ENCODE data around the gene ZFPL1. TPM values are rescaled to one million over a fixed set of nuclear protein-coding genes. Genes with fewer than 3 reads are reported as not detected.

ZFPL1 gene
- total RNA-seq, 4 donors from 2014 or later: 24.0 to 52.2 (median 32.2) TPM

DNA sequence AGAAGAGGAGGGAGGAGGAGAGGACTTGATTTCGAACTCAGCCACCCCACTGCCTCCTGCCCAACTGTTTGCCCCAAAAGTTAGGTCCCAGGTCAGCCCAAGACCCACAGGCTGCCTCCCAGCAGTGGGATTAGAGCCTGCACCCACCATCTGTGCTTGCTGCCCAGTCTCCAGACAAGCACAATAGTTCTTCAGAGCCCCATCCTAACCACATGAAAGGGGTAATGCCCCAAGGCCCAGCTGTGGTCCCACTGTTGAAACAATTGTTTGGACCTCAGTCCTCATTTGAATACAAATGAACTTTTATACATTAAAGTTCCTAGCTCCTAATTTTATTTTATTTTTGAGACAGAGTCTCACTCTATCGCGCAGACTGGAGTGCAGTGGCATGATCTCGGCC, 6.6 kb downstream of the ZFPL1 start:
- Histone ChIP-seq H3K27ac (no peak overlapping the region), H3K4me1 (peaks cover 1 to 6% (median 1%) of the 10 kb centered on the region in 3 donors), H3K27me3 (no peaks in the 10 kb centered on the region), H3K9me3 (no peaks in the 10 kb centered on the region), H3K4me3 (no peak overlapping the region), H3K36me3 (peaks cover 7 to 43% (median 26%) of the 10 kb centered on the region in 3 donors)
- intact Hi-C loops (cut with DNase I): no loop called here
- no peak for DNase-seq
- 92 to 94% methylated on average over 4 of the region's 4 CpGs for WGBS, 2 donors
- TF ChIP-seq POLR2A (IDR thresholded peaks at IDR 0.05): no peak
- TF ChIP-seq CTCF (IDR thresholded peaks at IDR 0.05): no peak

GRCh38 chr11:65095427-65095826, 11.4 kb downstream of the ZFPL1 start:
- Histone ChIP-seq H3K36me3 (peaks cover 0 to 21% (median 0%) of the 10 kb centered on the region in 3 donors), H3K4me1 (peaks cover 17 to 26% (median 18%) of the 10 kb centered on the region in 3 donors), H3K27me3 (no peaks in the 10 kb centered on the region), H3K27ac (peak overlapping the region; percentile 94 to 97 (median 95)), H3K4me3 (peak overlapping the region in 3 of 4 donors; percentile 90 to 98 (median 95)), H3K9me3 (no peaks in the 10 kb centered on the region)
- TF ChIP-seq CTCF (IDR thresholded peaks at IDR 0.05): no peak
- TF ChIP-seq POLR2A (IDR thresholded peaks at IDR 0.05): no peak
- intact Hi-C loops (cut with DNase I): no loop called here
- DNase-seq: no peak
- WGBS, 2 donors: 77 to 80% methylated on average over 6 to 19 of the region's 22 CpGs

- DNase-seq: peak; percentile 54
- Histone ChIP-seq H3K36me3 (peaks cover 0 to 21% (median 0%) of the 10 kb centered on the region in 3 donors), H3K9me3 (no peaks in the 10 kb centered on the region), H3K27me3 (no peaks in the 10 kb centered on the region), H3K27ac (peak within 1 kb of the TSS; percentile 94 to 97 (median 95)), H3K4me3 (peak within 1 kb of the TSS; percentile 87 to 98 (median 92)), H3K4me1 (peaks cover 17 to 34% (median 18%) of the 10 kb centered on the region in 3 donors)
- WGBS, 2 donors: 0% methylated on average over 6 to 19 of the region's 52 CpGs
- TF ChIP-seq CTCF (IDR thresholded peaks at IDR 0.05): peak in 4 of 6 experiments; percentile 20 to 76 (median 31)
- peak in 3 of 4 donors; percentile 34 to 84 (median 62) for TF ChIP-seq POLR2A (IDR thresholded peaks at IDR 0.05)
- intact Hi-C loops (cut with DNase I): no loop called here
Observed at GRCh38 chr11:65095974-65096806, 12.2 kb downstream of the ZFPL1 start, which contains the start of gene VPS51. VPS51 (plus strand) TSS chr11:65096214; CDS start chr11:65096251, 37 bp downstream.

DNA sequence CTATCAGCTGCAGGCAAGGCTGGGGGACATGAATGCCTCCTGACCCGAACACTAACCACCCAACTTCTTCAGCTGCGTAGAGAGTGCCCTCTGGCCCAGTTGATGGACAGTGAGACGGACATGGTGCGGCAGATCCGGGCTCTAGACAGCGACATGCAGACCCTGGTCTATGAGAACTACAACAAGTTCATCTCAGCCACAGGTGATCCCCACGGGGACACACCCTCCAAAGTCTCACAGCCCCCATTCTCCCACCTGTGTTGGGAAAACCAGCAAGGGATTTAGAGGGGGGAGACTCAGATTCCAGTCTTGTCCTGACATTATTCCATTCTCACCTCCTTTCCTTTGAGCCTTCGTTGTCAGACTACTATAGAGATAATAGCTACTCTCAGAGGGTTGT, 12.9 kb downstream of the ZFPL1 start:
- intact Hi-C loops (cut with DNase I): no loop called here
- H3K4me1 ChIP-seq: peaks cover 17 to 41% (median 18%) of the 10 kb centered on the region in 3 donors
- H3K36me3 ChIP-seq: peaks cover 0 to 21% (median 0%) of the 10 kb centered on the region in 3 donors
- peak overlapping the region; percentile 87 to 98 (median 92) for H3K4me3 ChIP-seq
- peak overlapping the region; percentile 94 to 97 (median 95) for H3K27ac ChIP-seq
- DNase-seq: no peak
- H3K9me3 ChIP-seq: no peaks in the 10 kb centered on the region
- H3K27me3 ChIP-seq: no peaks in the 10 kb centered on the region
- WGBS, 2 donors: 25 to 45% methylated on average over 5 to 8 of the region's 8 CpGs
- TF ChIP-seq POLR2A (IDR thresholded peaks at IDR 0.05): no peak
- TF ChIP-seq CTCF (IDR thresholded peaks at IDR 0.05): no peak
